Activated CD8-positive, alpha-beta memory T cell treated with anti-CD3 and anti-CD28 coated beads for 36 hours (primary cell): ENCODE measurements around the gene SAT2. TPM values are rescaled to one million over a fixed set of nuclear protein-coding genes. Genes with fewer than 3 reads are reported as not detected.
"Not testable (repeated sequence)": the region's sequence is repeated elsewhere in the genome, so short reads cannot be mapped to it uniquely, and the experiment has no call there.

Experiments used
- CTCF ChIA-PET: fragments of 350-600 bp; sonication (Branson Sonifier 250); formaldehyde crosslinking; loops from one replicate; lab custom pipeline; 2021; ENCODE audit warnings: antibody characterized with exemption; lab: Charles Lee
- POLR2A ChIA-PET: fragments of 350-600 bp; sonication (Branson Sonifier 250); formaldehyde crosslinking; loops from one replicate; lab custom pipeline; 2021; ENCODE audit warnings: antibody characterized with exemption; lab: Charles Lee
- total RNA-seq, 2 experiments: library from RNA; stranded (reverse); gene quantifications; one replicate each; pipeline ENCODE4 v1.2.3, GENCODE V29; 2021

The SAT2 gene
- total RNA-seq, 2 experiments from 2014 or later = 19.2 to 20.0 TPM

DNA sequence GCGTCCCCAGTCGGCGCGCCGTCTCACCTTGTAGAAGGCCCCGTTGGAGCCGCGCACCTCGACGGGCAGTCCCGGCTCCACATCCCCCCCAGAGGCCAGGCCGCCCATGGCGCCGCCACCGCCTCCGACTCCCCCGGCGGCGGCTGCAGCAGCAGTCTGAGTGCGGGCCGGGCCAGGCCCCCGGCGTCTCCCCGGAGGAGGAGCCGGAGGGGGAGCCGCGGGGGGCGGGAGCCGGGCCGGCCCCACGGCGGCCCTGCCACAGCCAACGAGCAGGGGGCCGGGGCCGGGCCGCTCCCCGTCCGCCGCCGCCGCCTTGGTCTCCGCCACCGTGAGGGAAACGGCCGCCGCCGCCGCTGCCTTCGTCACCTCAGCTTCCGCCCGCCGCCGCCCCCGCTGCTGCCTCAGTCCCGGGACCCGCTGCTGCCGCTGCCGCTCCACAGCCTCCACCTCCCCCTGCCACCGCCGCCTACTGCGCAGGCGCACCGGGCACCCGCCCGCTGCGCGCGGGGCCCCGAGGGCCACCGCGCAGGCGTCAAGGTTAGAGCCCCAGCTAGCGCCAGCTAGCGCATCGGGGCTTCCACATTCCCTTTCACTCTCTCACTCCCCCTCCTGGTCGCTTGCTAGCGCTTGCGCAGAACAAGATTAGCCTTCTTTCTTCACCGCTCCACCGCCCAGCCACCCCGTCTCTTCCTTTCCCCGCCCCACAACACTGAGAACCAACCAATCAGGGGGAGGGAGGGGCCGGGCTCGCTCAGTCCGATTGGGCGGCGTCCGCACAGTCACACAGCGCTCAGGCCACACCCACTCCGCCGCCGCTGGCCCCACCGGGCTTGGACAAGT lies 13.0 kb downstream of the SAT2 start, which contains the start of gene FXR2:
Gene FXR2, minus strand, starts transcription at position 473 of the 840 bp plus-strand sequence. Its CDS starts 365 bp downstream, at position 108.
- POLR2A ChIA-PET = interaction anchor here (0.6 to 2.8 kb wide), 5 partner anchors 13 to 442 kb away, joined by 3 to 21 read pairs (median 4); partner anchors contain the start of genes SAT2, TP53 and WRAP53
- CTCF ChIA-PET = interaction anchor here (0.6 to 1.6 kb wide), 7 partner anchors 11 to 73 kb away, joined by 3 to 11 read pairs (median 3); partner anchors contain the start of genes SAT2, TNFSF13 and TP53

DNA sequence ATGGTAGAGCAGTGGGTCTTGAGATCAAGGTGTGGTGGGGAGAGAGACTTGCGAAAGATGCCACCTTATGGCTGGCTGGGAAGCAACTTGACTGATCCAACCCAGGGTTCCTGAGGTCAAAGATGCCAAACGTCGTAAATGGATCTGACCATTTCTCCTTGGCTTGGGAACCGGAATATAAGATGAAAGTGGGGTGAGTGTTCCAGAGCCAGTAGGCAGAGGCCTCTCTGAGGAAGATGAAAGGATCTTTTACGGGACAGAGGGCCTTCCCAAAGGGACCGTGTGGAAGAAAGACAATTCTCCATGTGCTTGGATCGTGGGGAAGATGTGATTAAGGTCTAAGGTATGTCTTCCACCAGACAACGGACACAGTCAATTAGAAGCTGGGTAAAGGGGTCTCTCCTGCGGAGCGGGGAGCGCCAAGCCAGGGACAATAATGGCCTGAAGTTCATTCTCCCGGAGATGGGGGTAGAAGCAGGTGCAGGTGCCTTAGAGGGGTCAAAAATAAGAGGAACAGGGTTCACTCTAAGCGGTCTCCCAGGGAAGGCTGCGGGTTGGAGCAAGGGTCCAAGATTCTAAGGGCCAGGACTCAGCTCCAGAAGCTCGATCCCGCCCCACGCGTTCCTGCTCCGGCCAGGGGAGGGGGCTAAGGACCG lies 13.7 kb downstream of the SAT2 start:
- ChIA-PET CTCF (interaction anchor here (1.2 to 1.6 kb wide), 4 partner anchors 13 to 74 kb away, joined by 3 to 11 read pairs (median 4); partner anchors contain the start of genes SAT2, TNFSF13 and TP53), POLR2A (interaction anchor here (0.8 to 2.8 kb wide), 3 partner anchors 40 to 73 kb away, joined by 3 to 21 read pairs (median 4); partner anchors contain the start of genes TP53 and WRAP53)

DNA sequence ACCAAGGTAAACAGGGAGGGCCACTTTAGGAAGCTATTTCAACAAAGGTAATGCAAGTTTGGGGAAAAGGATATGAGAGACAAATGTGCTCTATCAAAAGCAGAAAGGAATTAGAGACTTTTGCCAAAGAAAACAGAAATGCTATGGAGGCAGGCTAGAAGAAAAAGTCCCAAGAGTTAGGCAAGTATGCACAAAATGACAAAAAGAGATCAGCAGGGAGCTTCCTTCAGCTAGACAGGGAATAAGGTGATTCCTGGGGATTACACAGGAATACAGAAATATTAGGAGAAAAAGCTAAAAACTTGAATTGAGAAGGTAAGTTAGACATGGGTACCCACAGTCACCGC lies 15.4 kb downstream of the SAT2 start:
- POLR2A ChIA-PET = interaction anchor here (0.7 to 1.0 kb wide), 2 partner anchors 38 kb away, joined by 3 read pairs; no protein-coding TSS in a partner anchor
- CTCF ChIA-PET = interaction anchor here (0.6 kb wide), 1 partner anchor 166 kb away, joined by 3 read pairs; no protein-coding TSS in a partner anchor

GRCh38 chr17:7611635-7612293 lies 15.9 kb downstream of the SAT2 start:
- POLR2A ChIA-PET = interaction anchor here (0.7 to 1.0 kb wide), 2 partner anchors 37 to 38 kb away, joined by 3 read pairs; no protein-coding TSS in a partner anchor
- CTCF ChIA-PET = interaction anchor here (0.6 kb wide), 2 partner anchors 51 to 165 kb away, joined by 3 read pairs; partner anchors contain the start of gene SENP3

GRCh38 chr17:7610641-7611040 lies 17.0 kb downstream of the SAT2 start:
- ChIA-PET CTCF (interaction anchor here (1.0 kb wide), 1 partner anchor 77 kb away, joined by 3 read pairs; no protein-coding TSS in a partner anchor), POLR2A (interaction anchor here (0.6 kb wide), 1 partner anchor 614 kb away, joined by 6 read pairs; no protein-coding TSS in a partner anchor)

DNA sequence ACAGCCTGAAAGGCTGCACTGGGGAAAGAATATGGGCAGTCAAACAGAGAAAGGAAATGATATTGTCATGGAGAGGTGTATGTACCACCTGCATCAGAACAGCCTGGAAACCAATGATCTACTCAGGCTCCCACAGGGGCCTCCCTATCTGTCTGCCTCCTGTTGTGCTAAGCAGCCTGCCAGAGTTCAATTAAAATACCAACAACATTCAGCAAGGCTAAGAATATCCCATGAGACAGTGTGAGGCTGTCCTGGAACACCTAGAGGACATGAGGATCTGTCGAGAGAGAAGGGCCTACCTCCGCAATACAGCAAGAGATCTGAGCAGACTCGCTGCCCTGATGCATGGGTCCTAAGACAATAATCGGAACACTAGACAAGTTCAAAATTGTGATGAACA lies 21.3 kb downstream of the SAT2 start:
- ChIA-PET POLR2A (no interaction called here), CTCF (no interaction called here)

DNA sequence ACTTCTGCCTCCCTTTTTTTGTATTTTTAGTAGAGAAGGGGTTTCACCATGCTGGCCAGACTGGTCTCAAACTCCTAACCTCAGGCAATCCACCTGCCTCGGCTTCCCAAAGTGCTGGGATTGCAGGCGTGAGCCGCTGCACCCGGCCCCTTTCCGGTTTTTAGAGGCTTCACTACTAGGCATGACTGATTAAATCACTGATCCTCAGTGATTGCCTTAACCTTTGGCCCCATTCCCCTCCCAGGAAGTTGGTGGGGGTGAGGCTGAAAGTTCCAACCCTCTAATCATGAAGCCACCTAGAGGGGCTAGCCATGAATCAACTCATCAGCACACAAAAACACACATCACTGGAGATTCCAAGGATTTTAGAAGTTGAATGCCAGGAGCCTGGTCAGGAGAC lies 30.1 kb downstream of the SAT2 start:
- POLR2A ChIA-PET, CTCF ChIA-PET: not testable (repeated sequence)

DNA sequence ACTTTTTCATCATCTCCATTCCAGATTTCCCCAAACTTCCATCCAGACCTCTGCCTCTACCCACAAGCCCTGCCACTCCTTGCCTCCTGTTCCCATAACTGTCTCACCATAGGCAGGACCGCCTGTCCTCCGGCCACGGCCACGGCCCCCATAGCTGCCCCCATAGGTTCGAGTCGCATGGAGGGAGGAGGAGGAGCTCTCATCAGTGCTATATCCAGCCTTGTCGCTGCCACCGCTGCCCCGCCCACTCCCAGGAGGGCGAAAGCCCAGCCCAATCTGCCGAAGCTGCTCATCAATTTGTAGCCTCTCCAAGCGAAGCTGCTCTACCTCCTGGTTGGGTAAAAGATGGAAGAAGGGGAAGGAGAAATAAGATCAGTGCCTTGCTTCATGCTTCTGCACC lies 34.3 kb downstream of the SAT2 start:
- CTCF ChIA-PET = interaction anchor here (1.4 kb wide), 1 partner anchor 90 kb away, joined by 3 read pairs; no protein-coding TSS in a partner anchor

GRCh38 chr17:7592422-7593021 lies 35.1 kb downstream of the SAT2 start:
- ChIA-PET CTCF (interaction anchor here (1.4 kb wide), 1 partner anchor 91 kb away, joined by 3 read pairs; no protein-coding TSS in a partner anchor), POLR2A (interaction anchor here (1.4 kb wide), 1 partner anchor 19 kb away, joined by 5 read pairs; no protein-coding TSS in a partner anchor)

More for the DNA sequence above, 34.3 kb downstream of the SAT2 start:
- POLR2A ChIA-PET = no interaction called here

- ChIA-PET CTCF (no interaction called here), POLR2A (interaction anchor here (1.4 kb wide), 1 partner anchor 18 kb away, joined by 5 read pairs; no protein-coding TSS in a partner anchor)
Measured at GRCh38 chr17:7591596-7591995, 36.0 kb downstream of the SAT2 start.

GRCh38 chr17:7590743-7591142 lies 36.9 kb downstream of the SAT2 start:
- ChIA-PET POLR2A (no interaction called here), CTCF (interaction anchor here (0.8 kb wide), 1 partner anchor 75 kb away, joined by 3 read pairs; no protein-coding TSS in a partner anchor)

- ChIA-PET POLR2A (interaction anchor here (1.2 kb wide), 1 partner anchor 154 kb away, joined by 4 read pairs; no protein-coding TSS in a partner anchor), CTCF (interaction anchor here (0.6 to 2.4 kb wide), 14 partner anchors 11 to 246 kb away, joined by 3 to 12 read pairs (median 4); partner anchors contain the start of genes ATP1B2, CD68 and SENP3)
Measured at GRCh38 chr17:7589891-7590691, 37.5 kb downstream of the SAT2 start, which contains the start of gene SOX15. Gene SOX15, minus strand, starts transcription at chr17:7590094. Its CDS starts 418 bp downstream, at chr17:7589676.

GRCh38 chr17:7589204-7589868 lies 38.3 kb downstream of the SAT2 start:
- CTCF ChIA-PET = interaction anchor here (0.6 to 2.4 kb wide), 17 partner anchors 9 to 245 kb away, joined by 3 to 12 read pairs (median 4); partner anchors contain the start of genes ATP1B2, CD68, SAT2 and SENP3
- POLR2A ChIA-PET = interaction anchor here (0.8 to 1.2 kb wide), 2 partner anchors 15 to 153 kb away, joined by 3 to 4 read pairs; no protein-coding TSS in a partner anchor

GRCh38 chr17:7588553-7589203 lies 38.9 kb downstream of the SAT2 start:
- CTCF ChIA-PET = interaction anchor here (0.9 to 2.4 kb wide), 15 partner anchors 8 to 244 kb away, joined by 3 to 12 read pairs (median 4); partner anchors contain the start of genes ATP1B2, CD68, SAT2 and SENP3
- POLR2A ChIA-PET = interaction anchor here (0.8 to 1.2 kb wide), 2 partner anchors 14 to 153 kb away, joined by 3 to 4 read pairs; no protein-coding TSS in a partner anchor

GRCh38 chr17:7587420-7588151 lies 40.0 kb downstream of the SAT2 start:
- POLR2A ChIA-PET = no interaction called here
- CTCF ChIA-PET = interaction anchor here (0.9 to 2.4 kb wide), 4 partner anchors 27 to 85 kb away, joined by 3 to 12 read pairs (median 4); partner anchors contain the start of gene SENP3
